Measurements from ENCODE around the gene ASF1B. TPM values are rescaled to one million over a fixed set of nuclear protein-coding genes. Genes with fewer than 3 reads are reported as not detected.

The ASF1B gene
- total RNA-seq, 1 experiment from 2014 or later, result 67.4 TPM

DNA sequence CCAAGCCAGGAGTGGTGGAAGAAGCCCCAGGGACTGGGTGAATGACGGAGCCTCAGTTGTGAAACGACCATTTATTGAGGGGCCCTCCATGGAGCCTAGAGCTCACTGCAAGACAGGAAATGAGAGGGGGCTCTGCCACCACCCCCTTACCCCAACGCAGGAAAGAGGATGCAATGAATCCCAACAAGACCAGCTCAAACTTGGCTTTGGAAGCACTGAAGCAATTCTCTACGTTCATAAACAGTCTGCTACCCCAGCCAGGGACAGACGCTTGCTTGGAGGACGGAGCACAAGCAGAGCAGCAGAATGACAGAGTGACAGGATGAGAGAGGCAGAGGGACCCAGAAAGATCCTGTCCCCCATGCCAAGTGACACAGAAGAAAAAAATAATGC is 19.9 kb downstream of the ASF1B start:
- Histone ChIP-seq H3K27me3 (ENCODE audit: insufficient read depth, low read depth) (no peaks in the 10 kb centered on the region), H3K4me2 (peak overlapping the region; percentile 90), H3K4me1 (replicated peaks; ENCODE audit: insufficient read depth) (peaks cover 21% of the 10 kb centered on the region), H3K4me3 (peak overlapping the region; percentile 82), H3K36me3 (ENCODE audit: low read depth) (no peaks in the 10 kb centered on the region), H3K9me3 (ENCODE audit: insufficient read depth, low read depth) (no peaks in the 10 kb centered on the region), H4K20me1 (ENCODE audit: insufficient read depth) (no peaks in the 10 kb centered on the region), H3K27ac (no peak overlapping the region), H3F3A (ENCODE audit: insufficient read depth, low read depth) (peaks cover 46% of the 10 kb centered on the region), H2AFZ (peak overlapping the region; percentile 73; the same call in 1 of the 2 replicates), H3K9me2 (ENCODE audit: insufficient read depth) (no peaks in the 10 kb centered on the region), H3K79me2 (ENCODE audit: low read depth) (peaks cover 20% of the 10 kb centered on the region)
- no peak for TF ChIP-seq EZH2 (IDR thresholded peaks at IDR 0.05; ENCODE audit: low read depth)
- TF ChIP-seq, protein P1, sequence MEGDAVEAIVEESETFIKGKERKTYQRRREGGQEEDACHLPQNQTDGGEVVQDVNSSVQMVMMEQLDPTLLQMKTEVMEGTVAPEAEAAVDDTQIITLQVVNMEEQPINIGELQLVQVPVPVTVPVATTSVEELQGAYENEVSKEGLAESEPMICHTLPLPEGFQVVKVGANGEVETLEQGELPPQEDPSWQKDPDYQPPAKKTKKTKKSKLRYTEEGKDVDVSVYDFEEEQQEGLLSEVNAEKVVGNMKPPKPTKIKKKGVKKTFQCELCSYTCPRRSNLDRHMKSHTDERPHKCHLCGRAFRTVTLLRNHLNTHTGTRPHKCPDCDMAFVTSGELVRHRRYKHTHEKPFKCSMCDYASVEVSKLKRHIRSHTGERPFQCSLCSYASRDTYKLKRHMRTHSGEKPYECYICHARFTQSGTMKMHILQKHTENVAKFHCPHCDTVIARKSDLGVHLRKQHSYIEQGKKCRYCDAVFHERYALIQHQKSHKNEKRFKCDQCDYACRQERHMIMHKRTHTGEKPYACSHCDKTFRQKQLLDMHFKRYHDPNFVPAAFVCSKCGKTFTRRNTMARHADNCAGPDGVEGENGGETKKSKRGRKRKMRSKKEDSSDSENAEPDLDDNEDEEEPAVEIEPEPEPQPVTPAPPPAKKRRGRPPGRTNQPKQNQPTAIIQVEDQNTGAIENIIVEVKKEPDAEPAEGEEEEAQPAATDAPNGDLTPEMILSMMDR (conservative IDR thresholded peaks at IDR 0.05), result no peak
- intact Hi-C loops (cut with micrococcal nuclease; ENCODE audit: unreplicated experiment), result loop anchor here (2.0 to 5.0 kb wide), 2 partner anchors 26 to 34 kb away; partner anchors contain the start of gene SAMD1
- ChIA-PET CTCF (interaction anchor here (0.6 kb wide), 1 partner anchor 81 kb away, joined by 3 read pairs; no protein-coding TSS in a partner anchor), POLR2A (ENCODE audit: unreplicated experiment) (interaction anchor here (0.8 kb wide), 1 partner anchor 287 kb away, joined by 6 read pairs; no protein-coding TSS in a partner anchor)
- BruUV-seq (replicated peaks), result no TSS peak
- DNase-seq, result no peak

DNA sequence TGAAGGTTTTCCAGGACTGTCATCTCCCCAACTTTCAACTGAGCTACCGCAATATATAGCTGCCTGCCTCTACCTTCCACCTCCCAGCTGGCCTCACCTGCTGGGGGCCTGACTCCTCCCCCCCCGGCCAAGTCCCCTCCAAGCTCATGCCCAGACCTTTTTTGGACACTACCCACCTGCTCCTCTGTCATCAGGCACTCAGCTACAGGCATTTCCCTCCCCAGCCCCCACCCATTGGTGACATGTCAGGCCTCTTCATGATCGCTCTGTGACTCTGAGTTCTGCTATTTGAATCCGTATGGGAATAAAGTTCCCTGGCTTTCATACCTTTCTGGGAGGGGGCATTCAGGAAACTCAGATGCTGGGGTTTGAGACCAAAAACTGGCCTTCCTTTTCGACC is 20.6 kb downstream of the ASF1B start:
- H3K4me2 ChIP-seq, result peak overlapping the region; percentile 90; the same call in 1 of the 2 replicates
- BruUV-seq (replicated peaks), result no TSS peak
- no peaks in the 10 kb centered on the region for H4K20me1 ChIP-seq (ENCODE audit: insufficient read depth)
- no peaks in the 10 kb centered on the region for H3K36me3 ChIP-seq (ENCODE audit: low read depth)
- peaks cover 20% of the 10 kb centered on the region for H3K79me2 ChIP-seq (ENCODE audit: low read depth)
- no peak overlapping the region for H2AFZ ChIP-seq
- intact Hi-C loops (cut with micrococcal nuclease; ENCODE audit: unreplicated experiment), result loop anchor here (2.0 to 5.0 kb wide), 2 partner anchors 25 to 33 kb away; partner anchors contain the start of gene SAMD1
- peaks cover 41% of the 10 kb centered on the region for H3F3A ChIP-seq (ENCODE audit: insufficient read depth, low read depth)
- no peak for TF ChIP-seq EZH2 (IDR thresholded peaks at IDR 0.05; ENCODE audit: low read depth)
- TF ChIP-seq, protein P1 (conservative IDR thresholded peaks at IDR 0.05), result no peak
- ChIA-PET CTCF (interaction anchor here (0.6 to 0.7 kb wide), 4 partner anchors 11 to 34 kb away, joined by 3 to 8 read pairs (median 4); no protein-coding TSS in a partner anchor), POLR2A (ENCODE audit: unreplicated experiment) (interaction anchor here (0.8 kb wide), 1 partner anchor 288 kb away, joined by 6 read pairs; no protein-coding TSS in a partner anchor)
- no peaks in the 10 kb centered on the region for H3K9me2 ChIP-seq (ENCODE audit: insufficient read depth)
- no peak overlapping the region for H3K4me3 ChIP-seq
- H3K27me3 ChIP-seq (ENCODE audit: insufficient read depth, low read depth), result no peaks in the 10 kb centered on the region
- H3K4me1 ChIP-seq (replicated peaks; ENCODE audit: insufficient read depth), result peaks cover 21% of the 10 kb centered on the region
- no peak for DNase-seq
- H3K27ac ChIP-seq, result no peak overlapping the region
- no peaks in the 10 kb centered on the region for H3K9me3 ChIP-seq (ENCODE audit: insufficient read depth, low read depth)

DNA sequence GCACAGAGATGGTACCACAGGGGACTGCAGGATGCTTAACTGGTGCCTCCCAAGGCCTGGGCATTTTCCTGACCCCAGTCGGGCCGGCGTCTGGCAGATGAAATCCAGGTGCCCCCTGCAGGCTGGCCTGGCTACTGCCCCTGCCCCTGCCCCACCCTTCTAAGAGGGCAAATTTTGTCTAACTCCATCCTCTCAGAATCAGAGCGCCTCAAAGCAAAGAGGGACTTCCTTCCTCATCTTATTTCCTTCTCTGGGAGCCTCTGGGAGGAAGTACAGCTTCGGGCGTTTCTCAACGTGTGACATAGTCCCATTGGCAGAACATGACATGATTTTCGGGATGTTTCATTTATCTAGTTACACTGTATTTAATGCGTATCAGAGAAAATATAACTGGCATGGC is 21.5 kb downstream of the ASF1B start:
- Histone ChIP-seq H3K36me3 (ENCODE audit: low read depth) (no peaks in the 10 kb centered on the region), H3K4me3 (no peak overlapping the region), H3K79me2 (ENCODE audit: low read depth) (peaks cover 20% of the 10 kb centered on the region), H2AFZ (no peak overlapping the region), H3K4me1 (replicated peaks; ENCODE audit: insufficient read depth) (peaks cover 21% of the 10 kb centered on the region), H4K20me1 (ENCODE audit: insufficient read depth) (no peaks in the 10 kb centered on the region), H3F3A (ENCODE audit: insufficient read depth, low read depth) (peaks cover 37% of the 10 kb centered on the region), H3K4me2 (no peak overlapping the region), H3K9me3 (ENCODE audit: insufficient read depth, low read depth) (no peaks in the 10 kb centered on the region), H3K9me2 (ENCODE audit: insufficient read depth) (no peaks in the 10 kb centered on the region), H3K27me3 (ENCODE audit: insufficient read depth, low read depth) (no peaks in the 10 kb centered on the region), H3K27ac (no peak overlapping the region)
- intact Hi-C loops (cut with micrococcal nuclease; ENCODE audit: unreplicated experiment), result loop anchor here (5.0 kb wide), 1 partner anchor 33 kb away; no protein-coding TSS in a partner anchor
- TF ChIP-seq, protein P1 (conservative IDR thresholded peaks at IDR 0.05), result peak; percentile 76
- no peak for TF ChIP-seq EZH2 (IDR thresholded peaks at IDR 0.05; ENCODE audit: low read depth)
- ChIA-PET CTCF (interaction anchor here (0.6 to 1.1 kb wide), 4 partner anchors 22 to 839 kb away, joined by 3 to 9 read pairs (median 3); partner anchors contain the start of gene ASF1B), POLR2A (ENCODE audit: unreplicated experiment) (interaction anchor here (0.7 kb wide), 1 partner anchor 435 kb away, joined by 5 read pairs; no protein-coding TSS in a partner anchor)
- peak; percentile 30 to 46 for DNase-seq
- BruUV-seq (replicated peaks), result no TSS peak
